GF-D8 (cell line): Measurements from ENCODE around the gene EGFL8.
A peak's percentile ranks its signal among the peaks of the same experiment; 100 is the strongest.
"Not testable (repeated sequence)": the region's sequence is repeated elsewhere in the genome, so short reads cannot be mapped to it uniquely, and the experiment has no call there.

Source experiments
- DNase-seq: peaks from one replicate; lab custom pipeline; 2025; lab: John Stamatoyannopoulos, UW

EGFL8 gene

DNA sequence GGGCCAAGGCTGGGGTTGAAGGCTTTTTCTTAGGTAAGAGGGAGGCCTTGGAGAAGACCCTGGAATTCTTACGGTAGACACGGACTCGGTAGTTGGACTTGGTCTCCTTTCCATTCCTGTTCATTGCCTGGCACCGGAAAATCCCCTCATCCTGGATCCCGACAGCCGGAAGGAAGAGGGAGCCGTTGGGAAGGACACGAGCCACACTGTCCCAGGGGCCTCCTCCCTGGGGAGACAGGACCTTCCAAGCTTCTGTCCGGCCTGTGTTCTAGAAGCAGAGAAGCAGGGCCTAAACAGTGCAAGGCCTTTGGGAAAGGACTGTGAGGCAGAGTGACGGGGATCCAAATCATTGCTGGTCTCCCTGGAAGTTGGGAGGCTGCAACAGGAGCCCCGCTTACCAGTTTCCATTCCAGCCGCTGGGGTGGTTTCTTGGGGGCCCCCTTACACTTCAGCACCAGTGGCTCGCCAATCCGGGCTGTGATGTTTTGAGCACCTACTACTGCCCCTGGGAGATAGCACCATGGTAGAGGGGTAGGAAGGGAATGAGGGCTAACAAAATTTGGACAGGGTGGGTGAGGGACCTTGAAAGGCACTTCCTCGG is 19.2 kb downstream of the EGFL8 start:
- no peak for DNase-seq

DNA sequence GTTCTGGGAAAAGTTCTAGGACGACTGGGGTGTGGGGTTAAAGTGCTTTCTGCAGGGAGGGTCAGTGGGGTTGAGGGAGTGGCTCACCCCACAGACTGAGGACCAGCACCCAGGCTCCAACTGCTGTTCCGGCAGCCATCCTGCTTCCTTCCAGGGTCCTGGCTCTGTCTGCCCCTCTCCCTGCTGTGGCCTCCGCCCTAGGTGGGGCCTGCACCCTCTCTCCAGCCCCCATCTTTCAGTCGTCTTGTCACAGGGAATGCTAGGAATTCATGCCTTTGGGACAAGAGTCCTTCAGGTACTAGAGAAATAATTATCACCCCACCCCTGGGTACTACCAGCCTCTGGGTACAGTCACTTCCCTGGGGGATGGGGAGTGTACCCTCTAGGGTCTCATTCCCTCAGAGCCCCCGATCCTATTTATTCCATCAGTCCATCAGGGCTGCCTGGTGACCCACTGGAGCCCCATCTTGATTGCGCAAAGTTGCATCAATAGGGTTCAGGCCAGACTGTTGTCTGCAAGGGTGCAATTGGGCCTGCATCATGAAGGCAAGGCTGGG is 19.8 kb downstream of the EGFL8 start, which contains the start of gene AGER:
AGER (minus strand) TSS at position 170 of the 557 bp plus-strand sequence; CDS start at position 139, 31 bp downstream.
- DNase-seq = no peak

DNA sequence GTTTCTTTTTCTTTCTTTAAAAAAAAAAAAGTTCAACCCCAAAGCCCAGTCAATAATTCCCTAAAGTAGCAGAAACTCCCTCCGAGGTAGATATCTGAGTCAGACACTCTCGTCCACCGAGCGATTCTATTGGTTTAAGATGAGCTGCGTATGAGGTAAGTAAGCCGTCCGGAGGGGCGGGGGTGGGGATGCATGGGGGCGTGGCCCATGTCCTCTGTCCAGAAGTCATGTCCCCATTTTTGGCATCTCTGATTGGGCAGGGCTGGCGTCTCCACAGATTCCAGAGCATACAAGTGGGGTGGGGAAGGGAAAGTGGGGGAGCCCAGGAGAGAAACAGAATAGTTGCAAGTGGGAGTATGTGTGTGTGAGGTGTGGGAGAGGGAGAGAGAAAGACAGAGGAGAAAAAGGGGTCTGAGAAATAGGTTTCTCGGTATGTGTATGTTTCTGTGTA is 21.3 kb downstream of the EGFL8 start:
- not testable (repeated sequence) for DNase-seq

DNA sequence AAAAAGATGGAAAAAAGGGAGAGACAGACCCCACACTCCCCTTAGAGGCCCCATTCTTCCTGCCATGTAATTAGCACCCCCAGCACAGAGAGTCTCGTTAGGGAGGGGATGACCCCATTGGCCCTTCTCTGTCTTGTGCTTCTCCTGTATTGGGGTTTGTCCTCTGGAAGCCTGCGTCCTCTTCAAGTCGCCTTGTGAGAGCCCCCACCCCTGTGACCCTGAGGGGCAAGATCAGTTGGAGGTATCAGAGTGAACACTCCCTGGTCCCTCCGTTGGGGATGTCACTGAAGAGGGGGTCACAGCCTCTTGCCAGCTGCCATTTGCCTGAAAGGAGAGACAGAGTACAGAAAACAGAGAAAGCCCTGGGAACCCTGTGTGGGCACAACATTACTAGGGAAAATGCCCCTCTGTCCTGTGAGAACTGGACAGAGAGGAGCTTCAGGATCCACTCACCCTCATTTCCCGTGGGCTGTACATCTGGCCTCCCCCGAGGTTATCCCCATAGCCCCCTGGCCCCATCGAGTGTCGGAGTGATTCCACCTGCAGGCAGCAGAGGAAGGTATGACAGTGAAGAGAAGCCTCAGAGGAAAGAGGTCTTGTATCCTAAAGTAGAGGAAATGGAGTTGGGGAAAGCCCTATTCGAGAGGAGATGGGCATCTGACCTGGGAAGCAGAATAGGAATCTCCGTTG is 21.9 kb downstream of the EGFL8 start:
- DNase-seq = not testable (repeated sequence)

DNA sequence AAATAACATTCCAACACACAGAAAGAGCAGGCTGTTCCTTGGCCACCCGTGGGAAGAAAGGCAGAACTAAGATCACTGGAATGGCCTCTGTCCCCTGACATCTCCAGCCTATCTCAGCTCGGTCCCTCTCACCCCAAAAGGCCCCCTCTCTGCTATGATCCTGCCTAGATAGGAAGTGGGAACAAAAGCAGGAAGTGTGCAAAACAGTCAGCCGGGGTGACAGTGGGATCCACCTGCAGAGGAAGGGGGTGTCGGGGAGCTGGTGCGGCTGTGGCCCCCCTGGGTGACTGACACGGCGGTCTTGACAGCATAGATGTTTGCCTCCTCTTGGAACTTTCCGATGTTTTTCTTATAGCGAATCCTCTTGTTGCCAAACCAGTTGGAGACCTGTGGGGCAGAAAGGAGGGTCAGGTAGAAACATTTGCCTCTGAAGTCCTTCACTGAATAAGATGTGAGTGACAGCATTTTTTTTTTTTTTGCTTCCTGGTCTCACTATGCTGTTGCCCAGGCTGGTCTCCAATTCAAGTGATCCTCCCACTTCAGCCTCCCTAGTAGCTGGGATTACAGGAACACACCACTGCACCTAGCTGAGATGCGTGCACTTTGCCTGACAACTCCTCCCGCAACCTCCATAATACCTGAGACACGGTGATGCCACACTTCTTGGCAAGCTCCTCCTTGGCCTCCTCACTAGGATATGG is 22.8 kb downstream of the EGFL8 start:
- DNase-seq = no peak

DNA sequence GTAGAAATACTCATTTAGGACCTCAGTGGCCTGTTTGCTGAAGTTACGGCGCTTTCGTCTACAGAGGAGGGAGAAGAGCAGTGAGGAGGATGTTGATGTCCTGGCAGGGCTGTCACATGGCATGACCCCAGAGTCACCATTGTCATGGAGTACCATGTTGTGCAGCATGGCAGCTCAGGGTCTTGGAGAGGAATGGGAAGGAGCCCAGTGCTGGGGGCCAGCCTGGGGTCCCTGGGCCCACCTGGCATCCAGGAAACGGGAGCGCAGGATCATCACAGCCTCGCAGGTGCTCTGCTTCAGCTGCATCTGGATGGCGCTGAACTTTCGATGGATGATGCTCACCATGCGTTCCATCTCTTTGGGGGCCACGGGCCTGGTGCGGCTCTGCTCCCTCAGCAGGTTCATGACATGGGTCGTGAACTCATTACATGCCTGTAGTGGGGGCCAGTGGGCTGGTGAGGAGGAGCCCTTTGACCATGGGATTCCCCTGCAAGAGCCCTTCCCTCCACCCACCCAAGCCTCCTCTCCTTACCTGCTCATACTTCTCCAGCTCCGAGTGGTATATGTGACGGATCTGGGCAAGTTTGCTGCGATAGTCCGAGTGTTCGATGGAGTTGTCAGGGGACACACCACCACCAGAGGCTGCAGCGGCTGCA is 23.5 kb downstream of the EGFL8 start:
- not testable (repeated sequence) for DNase-seq

DNA sequence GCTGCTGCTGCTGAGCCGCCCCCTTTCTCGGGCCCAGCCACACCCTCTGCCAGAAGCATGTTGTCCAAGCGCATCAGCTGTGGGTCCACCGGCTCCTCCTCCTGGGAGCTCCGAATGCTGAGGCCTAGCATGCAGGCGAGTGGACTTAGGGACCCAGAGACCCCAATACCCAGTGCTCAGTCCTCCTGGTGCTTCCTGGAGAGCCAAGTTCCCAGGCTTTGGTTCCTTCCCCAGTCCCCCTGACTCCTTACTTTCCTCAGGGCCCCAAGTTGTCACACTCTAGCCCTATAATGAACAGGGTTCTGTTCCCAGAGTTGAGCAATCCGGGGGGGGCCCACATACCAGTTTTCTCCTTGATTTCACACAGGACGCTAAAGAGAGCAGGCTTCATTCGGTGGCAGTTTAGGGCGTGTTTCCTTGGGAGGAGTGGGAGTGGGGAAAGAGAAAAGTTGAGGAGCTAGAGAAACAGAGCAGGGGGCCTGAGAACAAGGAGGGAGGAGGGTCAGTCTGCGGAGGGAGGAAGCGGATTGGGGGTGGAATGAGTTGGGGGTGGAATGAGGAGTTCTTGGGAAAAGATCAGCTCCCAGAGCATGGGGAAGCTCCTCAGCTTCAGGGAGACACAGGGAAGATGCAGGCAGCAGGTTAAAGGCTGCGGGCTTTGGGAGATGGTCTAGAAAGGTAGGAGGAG is 24.1 kb downstream of the EGFL8 start:
- DNase-seq = no peak

DNA sequence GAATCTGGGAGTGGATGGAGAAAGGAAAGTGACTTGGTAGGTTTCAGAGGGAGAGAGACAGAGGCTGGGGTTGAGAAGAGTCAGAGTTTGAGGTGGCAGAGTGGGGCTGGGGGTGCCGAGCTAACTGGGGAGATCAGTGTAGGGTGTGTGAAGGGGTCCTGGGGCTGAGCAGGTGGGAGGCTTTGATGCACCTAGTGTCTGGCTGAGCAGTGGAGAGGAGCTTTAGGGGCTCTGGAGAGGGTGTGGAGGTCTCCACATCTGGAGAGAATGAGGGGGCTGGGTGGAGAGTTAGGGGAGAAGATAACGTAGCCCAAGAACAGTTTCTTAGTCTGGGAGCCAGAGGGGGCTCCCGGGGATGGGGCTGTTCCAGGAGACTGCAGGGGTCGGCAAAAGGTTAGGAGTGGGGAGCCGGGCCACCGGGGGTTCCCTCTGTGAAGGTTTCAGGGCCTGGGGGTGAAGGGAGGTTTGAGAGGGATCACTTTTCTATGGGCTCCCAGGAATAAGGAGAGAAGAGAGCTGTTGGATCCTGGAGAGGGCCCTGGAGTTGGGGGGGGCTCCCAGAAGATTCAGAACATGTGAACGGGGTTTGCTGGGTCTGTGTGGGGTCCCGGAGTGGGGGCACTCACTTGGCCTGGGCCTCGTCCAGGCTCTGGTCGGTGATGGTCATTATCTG is 24.8 kb downstream of the EGFL8 start:
- DNase-seq = no peak

DNA sequence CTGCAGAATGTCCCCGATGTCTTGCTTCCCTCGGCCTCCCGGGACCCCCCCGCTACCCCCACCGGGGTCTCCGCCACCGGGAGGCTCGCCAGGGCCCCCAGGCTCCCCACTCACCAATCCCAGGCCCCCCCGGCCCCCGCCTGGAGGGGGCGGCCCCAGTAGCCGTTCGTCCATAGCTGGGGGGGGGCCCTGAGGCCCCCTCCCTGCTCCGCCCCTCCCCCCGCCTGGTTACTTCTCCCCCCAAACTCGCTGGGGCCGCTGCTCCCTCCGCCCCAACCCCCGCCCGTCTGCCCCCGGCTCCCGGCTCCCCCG is 25.3 kb downstream of the EGFL8 start:
- DNase-seq = no peak

DNA sequence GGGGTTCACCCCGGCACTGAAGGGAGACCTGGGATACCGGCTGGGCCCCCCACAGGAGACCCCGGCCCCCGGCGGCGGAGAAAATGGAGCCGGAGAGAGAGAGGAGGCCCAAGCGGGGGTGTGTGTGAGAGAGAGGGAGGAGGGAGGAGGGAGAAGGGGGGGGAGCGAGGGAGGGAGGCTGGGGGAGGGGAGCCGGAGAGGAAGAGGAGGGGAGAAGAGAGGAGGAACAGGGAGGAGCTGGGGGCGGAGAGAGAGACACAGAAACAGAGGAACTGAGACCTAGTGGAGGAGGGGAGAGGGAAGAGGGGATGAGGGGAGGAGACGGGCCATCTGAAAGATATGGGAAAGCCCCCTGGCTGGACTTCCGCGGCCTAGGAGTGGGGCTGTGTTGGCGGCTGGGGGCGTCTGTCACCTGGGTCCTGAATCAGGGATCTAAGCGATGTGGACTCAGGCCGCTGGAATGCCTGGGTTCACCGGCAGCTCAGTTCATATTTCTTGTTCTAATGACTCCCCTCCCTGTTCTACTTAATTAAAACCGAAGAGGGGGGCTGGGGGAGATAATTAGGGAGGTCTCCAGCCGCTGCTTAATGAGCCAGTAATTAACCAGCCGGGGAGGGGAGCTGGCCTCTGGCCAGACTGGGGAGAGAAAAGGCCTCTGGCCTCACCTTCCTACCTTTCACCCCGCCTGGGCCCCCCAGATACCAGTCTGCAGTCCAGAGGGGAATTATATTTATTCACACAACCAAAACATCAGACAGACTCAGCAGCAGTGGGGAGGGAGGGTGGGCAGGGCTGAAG is 25.9 kb downstream of the EGFL8 start, which contains the start of gene PBX2:
PBX2 (minus strand) TSS at position 149 of the 798 bp plus-strand sequence. CDS start 287 bp downstream, outside the sequence.
- DNase-seq = peak; percentile 87

DNA sequence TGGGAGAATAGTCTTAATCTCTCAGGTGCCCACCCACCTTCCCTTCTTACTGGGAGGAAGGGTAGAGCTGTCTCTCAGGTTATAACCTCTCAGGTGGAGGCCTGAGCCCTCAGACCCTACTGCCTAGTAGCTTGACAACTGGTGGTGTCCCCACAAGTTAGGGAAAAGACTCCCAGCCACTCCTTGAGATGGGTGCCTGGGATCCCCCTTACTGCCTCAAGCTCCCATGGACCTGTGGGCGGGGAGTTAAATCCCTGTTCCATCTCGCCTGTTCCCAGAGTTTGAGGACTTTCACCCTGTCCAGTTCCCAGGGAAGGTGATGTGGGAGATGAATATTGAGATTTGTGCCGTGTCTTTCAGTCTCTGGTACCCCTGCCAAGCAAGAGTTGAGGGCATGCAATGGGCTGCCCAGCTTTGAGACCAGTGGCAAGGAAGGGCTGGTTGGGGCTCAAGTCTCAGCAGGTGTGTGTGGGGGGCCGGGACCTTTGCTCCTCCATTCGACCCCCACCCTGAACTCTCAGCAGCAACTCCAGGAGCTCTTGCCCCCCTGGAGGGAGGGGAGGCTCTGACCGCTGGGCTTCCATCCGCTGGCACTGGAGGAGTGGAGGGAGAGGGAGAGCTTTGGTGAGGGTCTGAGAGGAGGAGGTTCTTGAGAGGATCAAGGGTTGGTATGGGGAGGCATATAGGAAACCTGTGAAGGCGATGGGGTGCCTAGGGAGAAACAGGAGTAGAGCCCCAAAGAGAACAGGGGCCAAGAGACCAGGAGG is 26.7 kb downstream of the EGFL8 start:
- no peak for DNase-seq

DNA sequence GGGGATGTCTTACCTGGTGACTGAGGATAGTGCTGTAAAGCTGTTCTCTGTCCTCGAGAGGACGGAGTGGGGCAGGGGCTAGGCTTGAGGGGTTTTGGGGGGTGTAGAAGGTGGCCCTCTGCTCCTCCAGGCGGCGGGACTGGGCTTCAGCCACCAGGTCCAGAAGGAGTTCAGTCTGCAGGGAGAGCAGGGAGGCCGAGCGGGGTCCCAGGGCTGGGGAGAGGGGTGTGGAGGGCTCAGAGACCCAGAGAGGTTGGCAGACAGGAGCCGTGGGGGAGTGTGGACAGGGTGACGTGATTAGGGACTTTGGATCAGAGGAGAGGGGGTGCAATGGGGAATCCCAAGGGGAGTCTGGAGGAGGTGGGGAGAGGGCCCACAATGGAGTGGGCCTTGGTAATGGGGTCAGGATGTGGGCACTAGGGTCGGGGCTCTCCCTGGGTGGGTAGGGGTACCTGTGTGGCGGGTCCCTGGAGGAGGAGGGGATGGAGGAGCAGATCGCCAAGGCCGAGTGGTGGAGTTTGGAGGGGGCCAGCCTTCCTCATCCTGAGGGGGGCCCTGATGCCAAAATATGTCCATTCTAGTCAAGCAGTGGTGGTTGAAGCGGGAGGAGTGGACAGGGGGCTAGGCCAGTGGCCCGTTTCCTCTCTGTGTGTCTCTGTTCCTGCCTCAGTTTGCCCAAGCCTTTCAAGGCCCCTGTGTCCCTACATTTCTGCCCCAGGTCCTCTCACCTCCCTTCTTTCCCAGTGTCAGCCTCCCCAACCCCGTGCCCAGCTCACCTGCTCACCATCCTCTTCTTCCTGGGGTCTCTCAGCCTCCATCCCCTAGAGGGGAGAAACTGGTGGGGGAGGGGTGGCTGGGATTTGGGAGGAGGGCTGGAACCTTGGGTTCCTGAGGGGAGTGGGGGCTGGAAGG is 27.6 kb downstream of the EGFL8 start:
- no peak for DNase-seq

DNA sequence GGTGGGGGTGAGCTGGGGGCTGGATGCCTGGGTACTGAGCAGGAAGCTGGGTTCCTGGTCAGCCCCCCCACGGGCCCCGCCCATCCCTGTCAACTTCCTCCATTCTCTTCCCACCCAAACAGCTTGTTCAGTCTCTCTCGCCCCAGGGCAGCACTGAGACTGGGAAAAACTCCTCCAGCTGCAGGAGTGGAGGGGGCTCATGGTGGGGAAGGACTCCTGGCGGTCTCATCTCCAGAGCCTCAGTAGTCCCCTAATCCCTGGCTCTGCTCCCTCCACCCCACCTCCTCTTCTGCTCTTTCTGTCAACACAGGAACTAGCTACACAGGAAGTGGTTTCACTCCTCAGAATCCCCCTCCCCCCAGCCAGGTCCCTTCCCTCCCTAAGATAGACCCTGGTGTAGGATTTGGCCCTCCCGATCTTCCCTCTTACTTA is 28.2 kb downstream of the EGFL8 start, which contains the start of gene GPSM3:
GPSM3 (minus strand) TSS at position 36 of the 432 bp plus-strand sequence. CDS start 130 bp downstream, outside the sequence.
- DNase-seq = peak; percentile 62

DNA sequence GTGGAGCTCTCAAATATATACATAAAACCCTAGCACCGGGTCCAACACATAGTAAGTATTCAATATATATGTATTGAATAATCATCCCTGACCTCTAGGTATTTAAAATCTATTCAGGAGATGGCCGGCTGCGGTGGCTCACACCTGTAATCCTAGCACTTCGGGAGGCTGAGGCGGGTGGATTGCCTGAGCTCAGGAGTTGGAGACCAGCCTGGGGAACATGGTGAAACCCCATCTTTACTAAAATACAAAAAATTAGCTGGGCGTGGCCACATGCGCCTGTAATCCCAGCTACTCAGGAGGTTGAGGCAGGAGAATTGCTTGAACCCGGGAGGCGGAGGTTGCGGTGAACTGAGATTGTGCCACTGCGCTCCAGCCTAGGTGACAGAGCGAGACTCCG is 28.7 kb downstream of the EGFL8 start:
- DNase-seq = not testable (repeated sequence)

DNA sequence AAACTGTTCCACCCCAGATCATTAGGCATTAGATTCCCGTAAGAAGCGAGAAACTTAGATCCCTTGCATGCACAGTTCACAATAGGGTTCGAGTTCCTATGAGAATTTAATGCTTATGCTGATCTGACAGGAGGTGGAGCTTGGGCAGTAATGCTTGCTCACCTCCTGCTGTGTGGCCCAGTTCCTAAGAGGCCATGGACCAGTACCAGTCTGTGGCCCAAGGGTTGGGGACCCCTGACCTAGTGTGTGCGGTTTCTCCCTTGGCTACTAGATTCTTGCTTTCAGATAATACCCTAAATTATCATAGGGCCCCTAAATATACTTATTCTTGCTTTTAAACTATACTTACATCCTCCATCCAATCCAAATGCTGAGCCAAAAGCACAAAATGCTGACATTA is 30.0 kb downstream of the EGFL8 start:
- no peak for DNase-seq

DNA sequence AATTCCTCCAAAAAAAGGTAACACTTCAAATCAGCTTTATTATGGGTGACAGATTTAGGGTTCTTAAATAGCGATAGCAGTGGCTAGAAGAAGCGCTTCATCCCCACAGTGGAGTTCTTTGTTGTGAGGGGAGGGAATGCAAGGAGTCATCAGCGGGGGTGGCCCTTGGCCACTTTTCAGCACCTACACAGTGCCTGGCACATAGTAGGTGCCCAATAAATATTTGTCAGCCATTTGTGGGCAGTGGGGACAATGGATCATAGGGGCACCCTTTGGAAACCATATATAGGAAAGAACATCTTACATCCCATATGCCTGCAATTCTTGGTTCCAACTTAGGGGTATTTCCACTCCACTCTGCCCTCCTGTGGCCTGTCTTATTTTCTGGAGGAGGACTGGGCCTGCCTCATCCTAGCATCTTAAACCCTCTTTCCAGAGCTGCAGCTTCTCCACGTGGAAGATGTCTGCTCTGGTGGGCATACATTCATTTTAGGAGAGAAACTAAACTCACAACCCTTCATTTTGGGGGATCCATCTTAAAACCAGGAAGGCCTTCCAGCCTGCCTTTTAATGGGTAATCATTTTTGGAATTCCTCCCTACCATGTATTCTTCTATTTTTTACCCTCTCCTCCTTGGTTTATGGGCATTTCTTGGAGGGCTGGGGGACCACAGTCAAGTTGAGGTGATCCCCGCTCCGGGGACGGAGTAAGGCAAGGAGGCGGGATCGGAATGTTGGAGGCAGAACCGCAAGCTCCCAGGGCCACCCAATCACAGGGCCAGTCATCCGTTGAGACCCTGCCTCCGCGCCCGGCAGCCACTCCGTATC is 30.6 kb downstream of the EGFL8 start:
- peak; percentile 22 for DNase-seq

DNA sequence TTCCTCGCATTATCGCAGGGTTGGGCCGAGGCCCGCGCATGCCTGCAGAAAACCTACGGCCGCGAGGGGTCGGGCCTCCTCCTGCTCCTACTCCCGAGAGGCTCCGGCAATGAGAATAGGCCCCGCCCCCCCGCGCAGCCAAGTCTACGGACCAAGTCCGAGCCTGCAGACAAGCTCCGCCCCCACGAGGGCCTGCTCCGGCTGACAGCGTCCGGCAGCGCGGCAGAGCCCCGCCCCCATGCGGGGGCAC is 31.2 kb downstream of the EGFL8 start:
- peak; percentile 99 for DNase-seq
